Activated naive CD8-positive, alpha-beta T cell treated with anti-CD3 and anti-CD28 coated beads, Interleukin-2, amount 50 U/mL, for 24 hours (primary cell): ENCODE data around the gene PRDM5.

Source experiments
- ATAC-seq: fragments of 150-1000 bp; cut with Tn5 transposase; one replicate; pipeline ENCODE4 v1.10.0; 2021
- DNase-seq: peaks from one replicate; pipeline ENCODE4 v3.0.0; 2021
- H3K27ac Mint-ChIP-seq: one replicate; pipeline ENCODE4 v1.8.0; 2021; ENCODE audit warnings: mild to moderate bottlenecking, mixed read lengths
- H3K27me3 Mint-ChIP-seq: one replicate; pipeline ENCODE4 v1.8.0; 2021; ENCODE audit warnings: mixed read lengths
- H3K36me3 Mint-ChIP-seq: one replicate; pipeline ENCODE4 v1.8.0; 2021; ENCODE audit warnings: low read depth, mixed read lengths
- H3K4me1 Mint-ChIP-seq: one replicate; pipeline ENCODE4 v1.8.0; 2021; ENCODE audit warnings: mixed read lengths
- H3K4me3 Mint-ChIP-seq: one replicate; pipeline ENCODE4 v1.8.0; 2021; ENCODE audit warnings: mild to moderate bottlenecking, moderate library complexity, mixed read lengths
- H3K9me3 Mint-ChIP-seq: one replicate; pipeline ENCODE4 v1.8.0; 2021; ENCODE audit warnings: mixed read lengths

The PRDM5 gene

DNA sequence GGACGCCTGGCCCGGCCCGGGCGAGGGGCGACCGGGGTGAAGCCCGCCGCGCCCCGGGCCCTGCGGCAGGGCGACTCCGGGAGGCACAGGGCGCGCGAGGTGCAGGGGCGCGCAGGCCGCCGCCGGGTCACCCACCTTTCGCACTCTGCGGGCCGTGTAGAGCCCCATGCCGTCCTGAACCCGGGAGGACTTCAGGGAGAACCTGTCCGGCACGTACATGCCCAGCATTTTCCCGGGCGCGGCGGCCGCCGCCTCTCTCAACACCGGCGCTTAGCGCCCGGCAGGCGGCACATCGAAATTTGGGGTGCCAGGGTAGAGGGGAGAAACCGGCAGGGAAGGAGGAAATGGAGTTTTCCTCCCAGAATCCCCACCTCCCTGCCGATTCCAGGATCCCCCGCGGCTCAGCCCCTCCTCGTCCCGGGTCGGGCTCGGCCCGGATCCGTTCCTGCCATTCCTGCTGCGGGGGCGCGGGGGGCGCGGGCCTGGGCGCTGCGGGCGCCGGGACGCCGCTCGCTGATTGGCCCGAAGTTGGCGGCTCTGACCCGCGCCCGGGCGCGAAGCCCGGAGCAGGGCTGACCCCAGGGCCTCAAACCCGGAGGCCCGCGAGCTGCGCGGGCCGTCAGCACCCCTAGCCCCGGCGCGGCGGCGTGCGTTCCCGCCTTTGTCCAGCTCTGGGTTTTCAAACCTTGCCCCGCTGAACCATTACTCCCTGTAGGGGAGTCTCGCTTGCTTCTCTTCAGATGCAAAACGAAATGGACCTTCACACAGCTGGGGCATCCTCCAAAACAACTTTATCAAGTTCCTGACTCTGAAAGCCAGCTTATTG lies at the start of gene PRDM5:
Gene PRDM5 (minus strand): TSS at position 346 of the 826 bp plus-strand sequence. CDS start 118 bp downstream, at position 228.
- H3K4me3 Mint-ChIP-seq = peak within 1 kb of the TSS; percentile 83
- no peaks in the 10 kb centered on the region for H3K9me3 Mint-ChIP-seq
- no peaks in the 10 kb centered on the region for H3K36me3 Mint-ChIP-seq
- ATAC-seq (peak; percentile 53), DNase-seq (peak; percentile 45)
- H3K4me1 Mint-ChIP-seq = peaks cover 31% of the 10 kb centered on the region
- peaks cover 28% of the 10 kb centered on the region for H3K27me3 Mint-ChIP-seq
- peak within 1 kb of the TSS; percentile 90 for H3K27ac Mint-ChIP-seq

DNA sequence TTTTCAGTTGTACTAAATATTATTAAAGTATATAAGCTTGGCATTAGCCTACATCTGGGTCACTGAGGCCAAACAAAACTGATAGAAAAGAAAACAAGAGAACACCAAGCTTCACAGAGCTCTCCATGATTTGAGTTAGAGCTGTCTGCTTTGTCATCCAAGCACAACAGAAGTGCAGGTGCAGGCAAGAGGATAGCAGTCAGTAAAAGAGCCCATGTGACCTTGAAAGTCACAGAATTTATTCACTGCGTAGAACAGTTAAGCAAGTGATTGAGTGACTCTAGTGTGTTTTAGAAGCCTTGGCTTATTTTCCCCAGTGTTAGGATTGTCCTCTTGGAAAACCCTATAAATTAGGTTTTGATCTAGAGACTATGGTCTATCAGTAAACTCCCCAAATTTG lies 49.4 kb upstream of the PRDM5 start:
- peaks cover 8% of the 10 kb centered on the region for H3K4me1 Mint-ChIP-seq
- H3K9me3 Mint-ChIP-seq = no peaks in the 10 kb centered on the region
- no peaks in the 10 kb centered on the region for H3K27me3 Mint-ChIP-seq
- H3K36me3 Mint-ChIP-seq = no peaks in the 10 kb centered on the region
- DNase-seq (no peak), ATAC-seq (no peak)
- H3K27ac Mint-ChIP-seq = no peak overlapping the region
- H3K4me3 Mint-ChIP-seq = no peak overlapping the region

DNA sequence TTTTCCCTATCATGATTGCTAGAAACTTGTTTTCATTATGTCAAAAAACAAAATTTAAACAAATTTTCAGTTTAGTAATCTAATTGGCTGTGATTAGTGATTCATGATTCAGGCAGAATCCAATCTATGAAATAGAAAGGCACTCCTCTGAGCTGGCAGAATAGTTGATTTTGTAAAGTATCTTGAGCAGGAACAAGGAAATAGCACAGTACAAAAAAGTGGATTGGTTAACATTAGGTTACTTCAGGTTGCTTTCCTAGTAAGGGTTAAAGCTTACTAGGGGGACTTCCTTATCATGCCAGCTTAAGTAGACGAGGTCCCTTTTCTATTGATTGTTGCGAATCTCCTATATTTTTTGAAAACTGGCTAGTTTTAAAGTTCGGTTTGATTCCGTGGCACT lies 43.4 kb upstream of the PRDM5 start:
- no peak overlapping the region for H3K4me3 Mint-ChIP-seq
- no peak for DNase-seq
- ATAC-seq = no peak
- no peaks in the 10 kb centered on the region for H3K4me1 Mint-ChIP-seq
- H3K27me3 Mint-ChIP-seq = peaks cover 3% of the 10 kb centered on the region
- H3K27ac Mint-ChIP-seq = no peak overlapping the region
- H3K36me3 Mint-ChIP-seq = no peaks in the 10 kb centered on the region
- no peaks in the 10 kb centered on the region for H3K9me3 Mint-ChIP-seq

DNA sequence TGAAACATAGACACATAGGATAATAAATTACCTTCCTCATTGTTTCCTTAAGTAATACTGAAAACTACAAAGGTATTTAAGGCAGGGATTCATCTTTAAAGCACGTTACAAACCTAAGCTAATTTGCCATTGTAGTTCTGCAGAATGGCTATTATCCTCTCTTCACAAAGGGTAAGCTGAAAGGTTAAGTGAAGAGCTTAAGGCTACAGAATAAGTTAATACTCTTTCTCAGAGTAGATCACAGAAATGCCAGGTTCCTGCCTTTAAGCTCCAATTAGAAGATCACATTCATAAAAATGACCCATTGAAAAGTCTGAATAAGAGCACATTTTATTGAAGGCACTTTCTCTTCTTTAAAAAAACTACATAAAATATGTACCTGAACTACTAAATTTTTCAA lies 42.1 kb upstream of the PRDM5 start:
- DNase-seq = no peak
- Mint-ChIP-seq H3K36me3 (no peaks in the 10 kb centered on the region), H3K4me3 (no peak overlapping the region), H3K4me1 (no peaks in the 10 kb centered on the region), H3K9me3 (no peaks in the 10 kb centered on the region), H3K27ac (no peak overlapping the region), H3K27me3 (peaks cover 3% of the 10 kb centered on the region)
- no peak for ATAC-seq

DNA sequence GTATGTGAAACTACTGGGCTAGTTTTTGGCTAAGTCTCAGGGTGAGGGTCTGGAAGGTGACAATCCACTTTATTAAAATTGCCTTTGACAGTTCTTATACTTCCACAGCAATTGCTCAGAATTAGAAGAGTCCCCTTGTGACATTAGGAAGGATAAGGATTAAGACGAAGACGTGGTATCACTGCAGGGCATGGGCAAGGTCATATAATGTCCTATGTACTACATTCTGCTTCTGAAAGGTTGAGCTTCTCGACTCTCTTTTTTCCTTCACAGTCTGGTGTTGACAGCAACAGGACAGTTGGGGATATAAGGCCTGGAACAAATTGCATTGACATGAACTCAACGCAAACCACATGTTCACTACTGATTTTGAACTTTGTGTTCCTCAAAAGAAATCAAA lies 40.9 kb upstream of the PRDM5 start:
- no peaks in the 10 kb centered on the region for H3K36me3 Mint-ChIP-seq
- peaks cover 6% of the 10 kb centered on the region for H3K27me3 Mint-ChIP-seq
- no peaks in the 10 kb centered on the region for H3K4me1 Mint-ChIP-seq
- no peak overlapping the region for H3K4me3 Mint-ChIP-seq
- DNase-seq (no peak), ATAC-seq (no peak)
- no peak overlapping the region for H3K27ac Mint-ChIP-seq
- no peaks in the 10 kb centered on the region for H3K9me3 Mint-ChIP-seq

DNA sequence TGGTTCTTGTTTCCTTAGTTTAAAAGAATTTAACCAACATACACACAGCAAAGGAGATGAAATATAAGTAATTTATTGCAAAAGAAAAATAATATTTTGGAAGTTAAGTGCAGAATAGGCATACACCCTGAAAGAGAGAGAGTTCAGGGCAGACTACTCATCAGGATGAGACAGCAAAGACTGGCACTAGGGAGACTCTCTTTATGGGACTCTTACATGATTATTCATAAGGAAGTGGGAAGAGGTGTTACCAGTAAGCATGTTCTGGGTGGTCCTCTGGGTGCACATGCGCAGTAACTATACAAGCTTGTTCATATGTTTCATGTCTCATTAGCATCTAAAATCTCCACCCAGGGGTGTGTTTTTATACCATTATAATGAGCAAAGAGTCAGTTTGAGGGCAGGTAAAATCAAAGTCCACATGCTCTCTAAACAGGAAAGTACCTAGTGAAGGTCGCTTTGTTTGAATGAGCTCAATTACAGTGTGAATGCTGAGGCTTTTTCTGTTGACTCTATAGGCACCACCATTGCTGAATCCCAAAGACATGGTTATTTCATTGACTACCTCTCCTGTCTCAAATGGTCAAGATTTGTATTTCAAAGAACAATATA lies 38.2 kb upstream of the PRDM5 start:
- peaks cover 6% of the 10 kb centered on the region for H3K27me3 Mint-ChIP-seq
- H3K27ac Mint-ChIP-seq = no peak overlapping the region
- H3K4me1 Mint-ChIP-seq = no peaks in the 10 kb centered on the region
- no peak overlapping the region for H3K4me3 Mint-ChIP-seq
- DNase-seq = no peak
- H3K9me3 Mint-ChIP-seq = no peaks in the 10 kb centered on the region
- no peak for ATAC-seq
- H3K36me3 Mint-ChIP-seq = no peaks in the 10 kb centered on the region

DNA sequence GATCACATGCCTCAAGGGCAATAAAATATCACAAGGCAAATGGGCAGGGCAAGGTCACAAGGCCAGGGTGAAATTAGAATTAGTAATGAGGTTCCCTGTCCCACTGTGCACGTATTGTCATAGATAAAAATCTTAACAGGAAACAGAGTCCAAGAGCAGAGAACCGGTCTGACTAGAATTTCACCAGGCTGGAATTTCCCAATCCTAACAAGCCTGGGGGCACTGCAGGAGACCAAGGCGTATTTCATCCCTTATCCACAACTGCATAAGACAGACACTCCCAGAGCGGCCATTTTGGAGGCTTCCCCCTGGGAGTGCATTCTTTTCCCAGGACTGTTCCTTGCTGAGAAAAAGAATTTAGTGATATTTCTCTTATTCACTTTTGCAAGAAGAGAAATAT lies 25.9 kb upstream of the PRDM5 start:
- ATAC-seq = no peak

DNA sequence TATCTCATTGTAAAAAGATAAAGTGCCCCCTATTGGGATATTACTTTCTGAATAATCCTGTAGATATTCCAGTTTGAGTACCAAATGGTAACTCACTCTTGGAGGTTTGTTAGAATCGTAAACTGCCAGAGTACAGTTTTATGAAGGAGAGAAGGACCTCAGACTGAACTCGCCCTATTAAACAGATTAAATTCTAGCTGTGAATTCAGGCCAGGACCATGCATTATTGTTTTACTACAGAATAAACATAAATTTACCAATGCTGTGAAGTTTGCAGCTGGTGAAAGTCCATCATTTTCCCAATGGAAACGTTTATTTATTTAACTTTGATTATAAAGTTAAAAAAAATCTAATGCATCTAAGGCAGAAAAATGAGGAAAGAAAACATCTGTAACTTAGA lies 20.2 kb upstream of the PRDM5 start:
- no peak for DNase-seq
- ATAC-seq = no peak
- Mint-ChIP-seq H3K36me3 (peaks cover 6% of the 10 kb centered on the region), H3K27me3 (no peaks in the 10 kb centered on the region), H3K4me1 (no peaks in the 10 kb centered on the region), H3K27ac (no peak overlapping the region), H3K4me3 (no peak overlapping the region), H3K9me3 (peaks cover 15% of the 10 kb centered on the region)

More for the DNA sequence above, 25.9 kb upstream of the PRDM5 start:
- Mint-ChIP-seq H3K9me3 (peaks cover 29% of the 10 kb centered on the region), H3K4me1 (no peaks in the 10 kb centered on the region), H3K36me3 (peaks cover 6% of the 10 kb centered on the region), H3K27me3 (no peaks in the 10 kb centered on the region), H3K27ac (no peak overlapping the region), H3K4me3 (no peak overlapping the region)
- no peak for DNase-seq

DNA sequence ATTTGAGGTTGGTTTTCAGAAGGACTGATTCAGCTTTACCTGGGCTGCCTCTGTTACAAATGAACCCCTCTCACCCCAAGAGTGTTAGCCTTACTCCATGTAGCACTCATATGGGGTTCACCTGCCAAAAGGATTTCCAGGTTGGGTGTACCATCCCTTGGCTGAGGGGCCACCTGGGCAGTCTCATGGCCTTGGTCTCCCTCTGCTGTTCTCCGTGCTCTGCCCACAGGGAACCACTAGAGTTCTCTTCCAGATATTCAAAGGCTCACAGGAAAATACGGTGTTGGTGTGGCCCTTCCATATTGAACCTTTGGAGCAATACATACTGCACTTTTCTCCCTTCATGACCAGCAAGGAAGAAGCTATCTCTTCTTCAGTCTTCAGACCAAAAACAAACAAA lies 18.0 kb upstream of the PRDM5 start:
- no peak for DNase-seq
- Mint-ChIP-seq H3K27me3 (no peaks in the 10 kb centered on the region), H3K9me3 (peaks cover 16% of the 10 kb centered on the region), H3K27ac (no peak overlapping the region), H3K4me3 (no peak overlapping the region), H3K4me1 (no peaks in the 10 kb centered on the region), H3K36me3 (peaks cover 3% of the 10 kb centered on the region)
- ATAC-seq = no peak

DNA sequence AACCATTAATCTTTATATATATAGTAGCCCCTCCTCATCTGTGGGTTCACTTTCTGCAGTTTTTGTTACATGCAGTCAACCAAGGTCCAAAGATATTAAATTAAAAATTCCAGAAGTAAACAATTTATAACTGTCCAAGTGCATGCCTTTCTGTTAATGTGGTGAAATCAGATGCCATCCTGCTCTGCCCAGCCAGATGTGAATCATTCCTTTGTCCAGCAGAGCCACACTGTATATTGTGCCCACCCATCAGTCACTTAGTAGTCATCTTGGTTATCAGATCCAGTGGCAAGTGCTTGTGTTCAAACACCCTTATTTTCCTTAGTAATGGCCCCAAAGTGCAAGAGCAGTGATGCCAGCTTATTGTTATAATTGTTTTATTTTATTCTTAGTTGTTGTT lies 17.2 kb upstream of the PRDM5 start:
- no peak for DNase-seq
- H3K27me3 Mint-ChIP-seq = no peaks in the 10 kb centered on the region

DNA sequence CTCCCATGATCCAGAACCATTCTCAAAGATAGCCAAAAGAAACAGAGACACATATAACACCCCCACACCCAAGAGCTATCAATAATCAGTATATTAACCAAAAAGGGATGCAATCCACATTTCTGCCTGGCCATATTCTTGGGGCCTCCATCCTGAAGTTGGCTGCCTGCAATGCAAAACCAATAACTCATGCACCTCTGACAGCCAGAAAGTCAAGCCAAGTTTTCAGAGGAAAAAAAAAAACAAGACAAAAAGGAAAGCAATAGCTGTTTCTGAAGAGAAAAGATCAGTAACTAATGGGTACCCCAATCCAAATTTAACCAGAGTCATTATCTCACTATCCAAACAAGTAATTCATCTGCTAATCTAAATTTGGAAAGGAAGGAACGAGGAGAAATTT lies 7.3 kb upstream of the PRDM5 start:
- no peak overlapping the region for H3K4me3 Mint-ChIP-seq
- no peaks in the 10 kb centered on the region for H3K9me3 Mint-ChIP-seq

More for the DNA sequence above, 17.2 kb upstream of the PRDM5 start:
- Mint-ChIP-seq H3K4me1 (no peaks in the 10 kb centered on the region), H3K27ac (no peak overlapping the region), H3K4me3 (no peak overlapping the region), H3K36me3 (peaks cover 3% of the 10 kb centered on the region), H3K9me3 (peaks cover 12% of the 10 kb centered on the region)
- ATAC-seq = no peak

DNA sequence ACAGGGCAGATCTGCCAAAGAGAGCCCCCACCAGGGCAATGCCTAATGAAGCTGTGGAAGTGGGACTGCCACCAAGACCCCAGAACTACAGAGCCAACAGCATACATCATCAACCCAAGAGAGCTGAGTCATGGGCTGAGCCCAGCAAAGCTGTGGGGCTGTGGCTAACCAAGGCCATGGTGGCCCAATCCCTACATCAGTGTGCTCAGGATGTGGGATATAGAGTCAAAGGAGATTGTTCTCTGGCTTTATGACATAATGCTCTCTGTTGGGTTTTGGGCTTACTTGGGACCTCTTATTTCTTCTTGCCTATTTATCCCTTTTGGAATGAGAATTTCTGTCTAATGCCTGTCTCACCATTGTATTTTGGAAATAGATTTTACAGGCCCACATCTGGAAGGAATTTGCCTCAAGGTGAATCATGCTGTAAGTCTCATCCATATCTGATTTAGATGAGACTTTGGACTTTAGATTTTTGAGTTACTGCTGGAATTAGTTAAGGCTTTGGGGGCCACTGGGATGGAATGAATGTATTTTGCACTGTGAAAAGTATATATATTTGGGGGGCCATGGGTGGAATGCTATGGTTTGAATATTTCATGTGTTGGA lies 5.4 kb upstream of the PRDM5 start:
- peaks cover 8% of the 10 kb centered on the region for H3K4me1 Mint-ChIP-seq
- H3K9me3 Mint-ChIP-seq = no peaks in the 10 kb centered on the region
- H3K27ac Mint-ChIP-seq = no peak overlapping the region
- H3K4me3 Mint-ChIP-seq = no peak overlapping the region
- no peaks in the 10 kb centered on the region for H3K36me3 Mint-ChIP-seq
- ATAC-seq = peak; percentile 55
- no peak for DNase-seq
- H3K27me3 Mint-ChIP-seq = peaks cover 15% of the 10 kb centered on the region

More for the DNA sequence above, 7.3 kb upstream of the PRDM5 start:
- Mint-ChIP-seq H3K36me3 (no peaks in the 10 kb centered on the region), H3K27me3 (peaks cover 3% of the 10 kb centered on the region), H3K27ac (no peak overlapping the region), H3K4me1 (no peaks in the 10 kb centered on the region)
- DNase-seq (no peak), ATAC-seq (no peak)

DNA sequence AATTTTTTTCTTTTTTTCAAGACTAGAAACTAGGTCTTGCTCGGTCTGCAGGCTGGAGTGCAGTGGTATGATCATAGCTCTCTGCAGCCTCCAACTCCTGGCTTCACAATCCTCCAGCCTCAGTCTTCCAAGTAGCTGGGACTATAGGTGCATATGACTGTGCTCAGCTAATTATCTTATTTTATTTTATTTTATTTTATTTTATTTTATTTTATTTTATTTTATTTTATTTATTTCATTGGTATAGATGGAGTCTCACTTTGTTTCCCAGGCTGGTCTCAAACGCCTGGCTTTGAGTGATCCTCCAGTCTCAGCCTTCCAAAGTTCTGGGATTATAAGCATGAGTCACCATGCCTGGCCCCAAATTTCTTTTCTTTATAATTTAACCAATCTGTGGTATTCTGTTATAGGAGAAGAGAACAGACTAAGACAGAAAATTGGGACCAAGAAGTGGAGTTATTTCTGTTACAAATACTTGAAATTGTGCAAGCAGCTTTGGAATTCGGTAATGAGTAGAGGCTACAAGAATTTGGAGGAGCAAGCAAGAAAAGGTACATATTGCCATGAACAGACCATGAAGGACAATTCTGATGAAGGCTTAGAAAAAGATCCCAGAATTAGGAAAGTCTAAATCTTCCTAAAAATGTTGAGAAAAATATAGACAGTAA lies 4.0 kb upstream of the PRDM5 start:
- Mint-ChIP-seq H3K27me3 (peaks cover 21% of the 10 kb centered on the region), H3K4me1 (peaks cover 14% of the 10 kb centered on the region), H3K9me3 (no peaks in the 10 kb centered on the region), H3K27ac (no peak overlapping the region), H3K36me3 (no peaks in the 10 kb centered on the region), H3K4me3 (no peak overlapping the region)
- ATAC-seq = no peak
- DNase-seq = no peak

DNA sequence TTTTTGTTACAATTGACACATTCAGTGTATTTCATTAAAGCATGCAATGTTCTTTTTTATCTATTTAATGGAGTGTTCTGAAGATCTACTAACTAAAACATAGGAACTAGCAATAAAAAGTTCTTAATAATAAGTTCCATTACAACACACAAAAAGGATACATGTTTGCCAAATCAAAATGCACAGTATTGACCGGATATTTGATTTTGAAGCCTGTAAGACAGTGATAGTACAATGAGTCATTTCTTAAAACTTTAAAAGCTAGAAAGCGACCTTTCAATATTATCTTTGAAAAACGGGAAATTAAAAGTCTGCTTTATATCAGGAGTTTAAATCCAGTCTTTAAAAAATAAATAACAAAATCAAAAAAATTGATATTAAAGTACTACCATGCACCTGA lies 2.4 kb upstream of the PRDM5 start:
- no peak for DNase-seq
- peaks cover 18% of the 10 kb centered on the region for H3K4me1 Mint-ChIP-seq
- H3K27ac Mint-ChIP-seq = no peak overlapping the region
- no peaks in the 10 kb centered on the region for H3K9me3 Mint-ChIP-seq
- no peak for ATAC-seq
- H3K27me3 Mint-ChIP-seq = peaks cover 27% of the 10 kb centered on the region
- H3K36me3 Mint-ChIP-seq = no peaks in the 10 kb centered on the region
- H3K4me3 Mint-ChIP-seq = no peak overlapping the region

DNA sequence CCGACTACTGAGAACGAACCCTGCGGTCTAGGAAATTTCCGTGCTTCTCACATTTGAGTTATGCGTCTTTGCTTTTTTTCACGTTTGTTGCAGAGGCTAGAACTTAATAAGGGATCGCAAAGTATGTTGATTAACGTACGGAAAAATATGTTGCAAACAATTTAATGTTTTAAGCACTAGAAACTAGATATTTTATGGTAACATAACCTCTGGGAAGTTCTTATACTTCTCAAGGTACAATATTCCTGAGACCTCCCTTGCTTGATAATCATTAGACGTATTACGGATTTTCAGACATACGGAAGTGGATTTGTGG lies 639 bp upstream of the PRDM5 start:
- peak overlapping the region; percentile 79 for H3K4me3 Mint-ChIP-seq

More for the DNA sequence above, 639 bp upstream of the PRDM5 start:
- Mint-ChIP-seq H3K27me3 (peaks cover 28% of the 10 kb centered on the region), H3K27ac (peak overlapping the region; percentile 85), H3K36me3 (no peaks in the 10 kb centered on the region), H3K9me3 (no peaks in the 10 kb centered on the region), H3K4me1 (peaks cover 31% of the 10 kb centered on the region)
- DNase-seq = no peak
- ATAC-seq = no peak
